ENCODE measurements around the gene TMEM233.
"Not testable (repeated sequence)": the region's sequence is repeated elsewhere in the genome, so short reads cannot be mapped to it uniquely, and the experiment has no call there.

TMEM233 gene

DNA sequence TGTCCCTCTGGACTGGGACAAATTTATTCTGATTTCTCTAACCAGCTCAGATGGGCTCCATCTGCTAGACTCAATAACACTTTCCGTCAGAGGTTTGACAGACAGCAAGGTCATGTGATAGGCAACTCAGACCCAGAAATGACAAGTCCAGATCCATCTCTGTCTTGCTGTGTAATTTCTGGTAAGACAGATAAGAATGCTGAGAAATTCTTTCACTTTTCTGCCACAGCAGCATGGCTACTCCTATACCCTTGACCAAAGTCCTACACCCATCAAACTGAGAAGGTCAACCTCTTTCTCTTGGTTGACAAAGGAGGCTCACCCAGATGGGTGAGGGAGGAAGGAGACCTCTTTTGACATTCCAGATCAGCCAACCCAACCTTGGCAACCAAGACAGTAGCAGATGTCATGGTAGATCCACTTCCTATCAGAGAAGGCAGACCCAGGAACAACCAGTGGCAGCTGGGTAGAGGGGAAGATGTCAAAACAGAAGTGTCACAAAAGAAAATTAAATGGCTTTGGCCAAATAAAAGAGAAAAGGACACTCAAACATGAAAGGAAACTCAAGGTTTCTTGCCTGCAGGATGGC is 37.5 kb downstream of the TMEM233 start:
- Histone ChIP-seq H3K9ac (ENCODE audit: low read length) (no peak overlapping the region), H3K9me3 (ENCODE audit: control insufficient read depth, low read length) (no peaks in the 10 kb centered on the region), H3K36me3 (ENCODE audit: control insufficient read depth, insufficient read depth, low read length, severe bottlenecking) (no peaks in the 10 kb centered on the region), H3K27me3 (replicated peaks; ENCODE audit: control insufficient read depth, insufficient read depth, low read length) (peaks cover 7% of the 10 kb centered on the region), H3K4me3 (ENCODE audit: low read length) (no peak overlapping the region), H3K4me1 (ENCODE audit: control insufficient read depth, insufficient read depth, low read length) (no peaks in the 10 kb centered on the region)
- no peak for DNase-seq (ENCODE audit: low read depth)

DNA sequence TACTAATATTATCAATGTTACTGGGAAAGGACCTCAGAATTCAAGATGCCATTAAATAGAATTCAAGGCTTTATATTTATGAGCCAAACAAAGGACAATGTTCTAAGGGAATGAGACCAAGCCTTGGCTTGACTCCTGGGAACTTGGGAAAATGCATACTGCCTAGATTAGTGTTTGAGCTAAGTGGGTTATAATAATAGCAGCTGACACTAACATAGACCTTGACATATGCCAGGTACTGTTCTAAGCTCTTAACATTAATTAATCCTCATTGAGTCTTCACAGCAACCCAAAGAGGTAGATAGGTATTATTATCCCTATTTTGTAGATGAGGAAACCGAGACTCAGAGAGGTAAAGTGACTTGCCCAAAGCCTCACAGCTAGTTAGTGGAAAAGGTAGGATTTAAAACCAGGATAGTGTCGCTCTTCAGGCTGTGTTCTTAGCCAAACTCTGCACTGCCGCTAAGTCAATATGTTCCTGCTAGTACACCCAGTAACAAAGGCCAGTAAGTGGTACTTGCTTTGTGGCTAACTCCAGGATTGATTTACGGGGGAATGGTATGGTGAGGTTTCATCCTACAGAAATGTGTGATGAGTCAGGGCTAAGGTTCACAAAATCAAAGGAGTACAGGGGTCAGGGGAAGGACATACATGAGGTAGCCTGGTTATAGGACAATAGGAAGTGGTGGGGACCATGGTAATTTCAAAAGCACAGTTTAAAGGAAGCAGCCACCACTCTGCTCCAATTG is 38.5 kb downstream of the TMEM233 start:
- no peak overlapping the region for H3K9ac ChIP-seq (ENCODE audit: low read length)
- no peaks in the 10 kb centered on the region for H3K4me1 ChIP-seq (ENCODE audit: control insufficient read depth, insufficient read depth, low read length)
- H3K36me3 ChIP-seq (ENCODE audit: control insufficient read depth, insufficient read depth, low read length, severe bottlenecking): no peaks in the 10 kb centered on the region
- peaks cover 7% of the 10 kb centered on the region for H3K27me3 ChIP-seq (replicated peaks; ENCODE audit: control insufficient read depth, insufficient read depth, low read length)
- no peak for DNase-seq (ENCODE audit: low read depth)
- H3K4me3 ChIP-seq (ENCODE audit: low read length): no peak overlapping the region
- H3K9me3 ChIP-seq (ENCODE audit: control insufficient read depth, low read length): no peaks in the 10 kb centered on the region

DNA sequence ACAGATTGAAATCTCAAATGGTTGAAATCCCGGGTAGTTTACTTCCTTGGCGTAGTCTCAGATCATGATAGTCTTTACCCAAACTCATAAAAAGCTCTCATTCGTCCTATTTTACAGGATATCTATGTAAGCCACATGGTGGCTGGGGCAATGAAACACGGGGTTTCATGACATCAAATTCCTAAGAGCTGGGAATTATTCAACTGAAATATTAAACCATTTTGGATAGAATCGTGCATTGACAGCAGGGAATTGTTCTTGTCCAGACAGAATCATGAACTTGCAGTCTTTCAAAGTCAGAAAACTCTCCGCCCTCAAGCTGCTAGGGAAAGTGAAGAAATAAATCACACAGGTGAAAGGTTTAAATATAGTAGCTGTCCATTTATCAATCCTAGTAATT is 41.2 kb downstream of the TMEM233 start:
- H3K4me1 ChIP-seq (ENCODE audit: control insufficient read depth, insufficient read depth, low read length): no peaks in the 10 kb centered on the region
- H3K36me3 ChIP-seq (ENCODE audit: control insufficient read depth, insufficient read depth, low read length, severe bottlenecking): no peaks in the 10 kb centered on the region
- no peak for DNase-seq (ENCODE audit: low read depth)
- H3K9me3 ChIP-seq (ENCODE audit: control insufficient read depth, low read length): no peaks in the 10 kb centered on the region
- H3K4me3 ChIP-seq (ENCODE audit: low read length): no peak overlapping the region
- no peak overlapping the region for H3K9ac ChIP-seq (ENCODE audit: low read length)
- peaks cover 7% of the 10 kb centered on the region for H3K27me3 ChIP-seq (replicated peaks; ENCODE audit: control insufficient read depth, insufficient read depth, low read length)

DNA sequence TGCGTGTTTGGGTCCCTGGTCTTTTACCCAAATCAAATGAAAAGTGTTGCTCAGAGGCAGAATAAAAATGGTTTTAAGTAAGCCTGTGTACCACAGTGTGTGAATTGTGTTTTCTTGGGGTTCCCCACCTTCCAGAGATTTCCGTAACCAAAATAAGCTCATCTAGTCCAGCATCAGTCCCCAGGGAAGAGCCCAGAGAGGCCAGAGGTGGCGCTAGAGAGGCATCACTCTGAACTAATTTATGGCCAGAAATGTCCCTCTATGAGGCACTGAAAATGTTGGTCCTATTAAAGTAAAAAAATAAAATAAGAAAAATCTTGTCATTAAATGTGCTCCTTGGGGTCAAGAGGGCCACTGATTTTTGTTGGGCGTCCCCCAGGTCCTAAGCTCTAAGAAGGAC is 49.4 kb downstream of the TMEM233 start:
- Histone ChIP-seq H3K4me3 (ENCODE audit: low read length) (no peak overlapping the region), H3K4me1 (ENCODE audit: control insufficient read depth, insufficient read depth, low read length) (no peaks in the 10 kb centered on the region), H3K9ac (ENCODE audit: low read length) (no peak overlapping the region), H3K27me3 (replicated peaks; ENCODE audit: control insufficient read depth, insufficient read depth, low read length) (peaks cover 5% of the 10 kb centered on the region), H3K36me3 (ENCODE audit: control insufficient read depth, insufficient read depth, low read length, severe bottlenecking) (no peaks in the 10 kb centered on the region), H3K9me3 (ENCODE audit: control insufficient read depth, low read length) (no peaks in the 10 kb centered on the region)
- DNase-seq (ENCODE audit: low read depth): no peak

DNA sequence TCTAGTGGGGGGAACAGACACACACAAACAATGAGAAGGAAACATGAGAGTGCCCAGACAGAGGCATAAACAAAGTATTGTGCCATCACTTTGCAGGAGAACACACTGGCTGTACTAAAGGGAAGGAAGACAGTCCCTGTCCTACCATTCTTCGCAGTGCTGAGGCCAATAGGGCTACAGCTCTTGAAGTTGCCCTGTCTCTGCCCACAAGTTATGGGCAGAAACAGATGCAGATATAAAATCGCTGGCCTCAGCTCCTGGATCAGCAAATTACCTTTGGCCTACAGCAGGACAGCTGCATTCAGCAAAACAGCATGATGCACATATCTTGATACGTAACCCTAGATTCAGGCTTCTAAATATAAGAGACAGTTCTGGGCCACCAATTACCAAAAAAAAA is 51.4 kb downstream of the TMEM233 start:
- no peak for DNase-seq (ENCODE audit: low read depth)
- Histone ChIP-seq H3K27me3 (replicated peaks; ENCODE audit: control insufficient read depth, insufficient read depth, low read length) (peaks cover 6% of the 10 kb centered on the region), H3K9ac (ENCODE audit: low read length) (no peak overlapping the region), H3K36me3 (ENCODE audit: control insufficient read depth, insufficient read depth, low read length, severe bottlenecking) (no peaks in the 10 kb centered on the region), H3K9me3 (ENCODE audit: control insufficient read depth, low read length) (no peaks in the 10 kb centered on the region), H3K4me3 (ENCODE audit: low read length) (no peak overlapping the region), H3K4me1 (ENCODE audit: control insufficient read depth, insufficient read depth, low read length) (no peaks in the 10 kb centered on the region)

DNA sequence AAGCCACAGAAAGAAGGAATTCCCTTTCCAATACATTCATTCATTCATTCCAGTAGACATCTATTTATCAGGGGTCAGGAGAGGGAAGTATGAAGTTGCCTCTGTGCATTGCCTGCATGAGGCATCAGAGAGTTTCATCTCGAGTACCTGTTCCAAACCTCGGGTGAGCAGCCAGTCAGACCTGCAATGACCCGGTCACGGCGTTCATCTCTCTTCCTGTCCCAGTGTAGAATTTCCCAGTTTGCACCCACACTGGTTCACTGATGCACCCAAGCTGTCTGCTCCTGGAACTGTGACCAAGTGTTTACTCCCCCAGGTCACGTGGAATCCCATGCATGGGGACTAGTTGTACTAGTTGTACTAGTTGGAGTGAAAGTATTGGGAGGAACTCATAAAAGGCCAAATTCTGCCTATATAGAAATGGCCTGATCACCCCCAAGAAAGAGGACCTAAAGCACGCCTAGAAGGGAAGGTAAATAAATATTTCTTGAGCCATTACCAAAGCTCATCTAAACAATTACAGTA is 52.0 kb downstream of the TMEM233 start:
- H3K9ac ChIP-seq (ENCODE audit: low read length): no peak overlapping the region
- H3K4me1 ChIP-seq (ENCODE audit: control insufficient read depth, insufficient read depth, low read length): no peaks in the 10 kb centered on the region
- H3K4me3 ChIP-seq (ENCODE audit: low read length): no peak overlapping the region
- no peaks in the 10 kb centered on the region for H3K9me3 ChIP-seq (ENCODE audit: control insufficient read depth, low read length)
- H3K36me3 ChIP-seq (ENCODE audit: control insufficient read depth, insufficient read depth, low read length, severe bottlenecking): no peaks in the 10 kb centered on the region
- DNase-seq (ENCODE audit: low read depth): no peak
- peaks cover 6% of the 10 kb centered on the region for H3K27me3 ChIP-seq (replicated peaks; ENCODE audit: control insufficient read depth, insufficient read depth, low read length)

DNA sequence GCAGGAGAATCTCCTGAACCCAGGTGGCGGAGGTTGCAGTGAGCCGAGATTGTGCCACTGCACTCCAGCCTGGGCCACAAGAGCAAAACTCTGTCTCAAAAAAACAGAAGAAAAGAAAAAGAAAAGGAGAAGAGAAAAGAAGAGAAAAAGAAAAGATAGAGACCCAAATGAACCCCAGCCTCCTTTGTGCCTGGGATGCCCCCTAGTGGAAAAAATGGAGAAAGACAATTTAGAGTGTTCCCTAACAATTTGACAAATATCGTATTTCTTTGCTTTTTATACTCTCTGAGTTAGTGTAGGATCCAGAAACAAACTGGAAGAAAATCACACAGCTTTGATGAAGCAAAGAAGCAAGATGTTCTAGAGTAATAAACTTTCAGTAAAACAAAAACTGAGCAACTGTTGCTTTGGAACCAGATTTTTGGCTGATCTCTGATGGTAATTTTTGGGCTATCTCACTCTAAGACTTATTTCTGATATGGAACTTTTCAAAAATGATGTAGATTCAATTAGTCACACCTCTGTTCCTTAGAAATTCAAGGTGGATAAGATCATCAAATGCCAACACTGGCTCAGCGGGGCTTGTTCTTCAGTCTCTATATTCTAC is 55.7 kb downstream of the TMEM233 start:
- Histone ChIP-seq H3K27me3 (replicated peaks; ENCODE audit: control insufficient read depth, insufficient read depth, low read length) (peaks cover 6% of the 10 kb centered on the region), H3K4me1 (ENCODE audit: control insufficient read depth, insufficient read depth, low read length) (no peaks in the 10 kb centered on the region), H3K4me3 (ENCODE audit: low read length) (no peak overlapping the region), H3K36me3 (ENCODE audit: control insufficient read depth, insufficient read depth, low read length, severe bottlenecking) (no peaks in the 10 kb centered on the region), H3K9ac (ENCODE audit: low read length) (no peak overlapping the region), H3K9me3 (ENCODE audit: control insufficient read depth, low read length) (peaks cover 14% of the 10 kb centered on the region)
- DNase-seq (ENCODE audit: low read depth): peak; percentile 10

DNA sequence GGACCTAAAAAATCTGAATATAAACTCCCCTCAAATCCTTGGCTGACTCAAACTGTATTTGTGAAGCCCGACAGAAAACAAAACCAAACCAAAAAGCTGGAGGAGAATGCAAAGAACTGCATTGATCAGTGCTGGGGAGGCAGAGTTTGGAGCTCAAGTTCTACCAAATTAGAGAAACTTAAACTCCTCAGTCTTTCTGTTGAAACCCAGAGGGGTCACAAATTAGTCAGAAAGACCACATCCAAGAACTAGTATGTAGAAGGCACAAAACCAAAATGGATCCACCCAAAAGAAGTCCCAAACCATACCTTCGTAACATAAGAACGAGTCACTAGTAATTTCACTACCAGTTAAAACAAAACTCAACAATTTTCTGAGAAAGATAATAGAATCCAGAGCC is 59.1 kb downstream of the TMEM233 start:
- DNase-seq (ENCODE audit: low read depth): no peak
- Histone ChIP-seq H3K4me3 (ENCODE audit: low read length) (no peak overlapping the region), H3K9ac (ENCODE audit: low read length) (no peak overlapping the region), H3K36me3 (ENCODE audit: control insufficient read depth, insufficient read depth, low read length, severe bottlenecking) (no peaks in the 10 kb centered on the region), H3K9me3 (ENCODE audit: control insufficient read depth, low read length) (peaks cover 15% of the 10 kb centered on the region), H3K27me3 (replicated peaks; ENCODE audit: control insufficient read depth, insufficient read depth, low read length) (peaks cover 3% of the 10 kb centered on the region), H3K4me1 (ENCODE audit: control insufficient read depth, insufficient read depth, low read length) (no peaks in the 10 kb centered on the region)

DNA sequence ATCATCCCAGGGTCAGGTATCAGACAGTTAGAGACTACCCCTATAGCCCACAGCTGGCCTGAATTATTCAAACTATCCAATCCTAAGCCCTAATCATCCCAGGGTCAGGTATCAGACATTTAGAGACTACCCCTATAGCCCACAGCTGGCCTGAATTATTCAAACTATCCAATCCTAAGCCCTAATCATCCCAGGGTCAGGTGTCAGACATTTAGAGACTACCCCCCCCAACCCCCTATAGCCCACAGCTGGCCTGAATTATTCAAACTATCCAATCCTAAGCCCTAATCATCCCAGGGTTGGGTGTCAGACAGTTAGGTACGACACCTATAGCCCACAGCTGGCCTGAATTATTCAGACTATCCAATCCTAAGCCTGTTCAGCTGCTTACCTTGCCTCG is 63.4 kb downstream of the TMEM233 start:
- H3K4me3 ChIP-seq (ENCODE audit: low read length); H3K36me3 ChIP-seq (ENCODE audit: control insufficient read depth, insufficient read depth, low read length, severe bottlenecking); H3K9ac ChIP-seq (ENCODE audit: low read length); H3K4me1 ChIP-seq (ENCODE audit: control insufficient read depth, insufficient read depth, low read length); H3K27me3 ChIP-seq (replicated peaks; ENCODE audit: control insufficient read depth, insufficient read depth, low read length); DNase-seq (ENCODE audit: low read depth): not testable (repeated sequence)
- peaks cover 15% of the 10 kb centered on the region for H3K9me3 ChIP-seq (ENCODE audit: control insufficient read depth, low read length)

DNA sequence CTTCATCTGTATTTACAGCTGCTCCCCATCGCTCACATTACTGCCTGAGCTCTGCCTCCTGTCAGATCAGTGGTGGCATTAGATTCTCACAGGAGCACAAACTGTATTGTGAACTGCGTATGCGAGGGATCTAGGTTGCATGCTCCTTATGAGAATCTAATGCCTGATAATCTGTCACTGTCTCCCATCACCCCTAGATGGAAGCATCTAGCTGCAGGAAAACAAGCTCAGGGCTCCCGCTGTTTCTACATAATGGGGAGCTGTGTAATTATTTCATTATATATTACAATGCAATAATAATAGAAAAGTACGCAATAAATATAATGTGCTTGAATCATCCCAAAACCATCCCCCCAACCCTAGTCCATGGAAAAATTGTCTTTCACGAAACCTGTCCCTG is 64.6 kb downstream of the TMEM233 start:
- H3K9me3 ChIP-seq (ENCODE audit: control insufficient read depth, low read length); H3K9ac ChIP-seq (ENCODE audit: low read length); H3K36me3 ChIP-seq (ENCODE audit: control insufficient read depth, insufficient read depth, low read length, severe bottlenecking); H3K4me3 ChIP-seq (ENCODE audit: low read length); DNase-seq (ENCODE audit: low read depth); H3K27me3 ChIP-seq (replicated peaks; ENCODE audit: control insufficient read depth, insufficient read depth, low read length); H3K4me1 ChIP-seq (ENCODE audit: control insufficient read depth, insufficient read depth, low read length): not testable (repeated sequence)

DNA sequence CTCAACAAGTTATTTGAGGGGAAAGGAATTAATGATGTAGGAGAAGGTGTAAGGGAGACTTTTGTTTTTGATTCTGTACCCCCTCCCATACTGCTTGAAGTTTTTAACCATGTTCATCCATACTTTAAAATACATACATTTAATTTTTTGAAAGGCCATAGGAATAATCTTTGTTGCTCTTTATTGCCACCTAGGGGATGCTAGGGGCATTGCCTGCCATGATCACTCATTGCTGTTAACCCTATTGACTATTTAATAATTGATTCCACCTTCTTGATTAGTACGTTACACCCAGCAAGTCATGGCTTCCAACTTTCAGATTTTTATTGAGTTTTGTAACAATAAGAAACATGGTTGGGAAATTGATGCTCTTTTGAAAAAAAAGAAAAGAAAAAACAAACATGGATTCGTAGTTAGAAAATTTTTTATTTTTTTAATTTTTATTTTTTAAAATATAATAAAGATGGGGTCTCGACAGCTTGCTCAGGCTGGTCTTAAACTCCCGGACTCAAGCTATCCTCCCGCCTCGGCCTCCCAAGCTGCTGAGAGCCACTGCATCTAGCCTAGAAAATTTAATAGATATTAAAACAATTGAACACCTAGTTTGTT is 65.8 kb downstream of the TMEM233 start:
- no peak overlapping the region for H3K4me3 ChIP-seq (ENCODE audit: low read length)
- DNase-seq (ENCODE audit: low read depth): peak; percentile 71
- no peaks in the 10 kb centered on the region for H3K36me3 ChIP-seq (ENCODE audit: control insufficient read depth, insufficient read depth, low read length, severe bottlenecking)
- no peaks in the 10 kb centered on the region for H3K4me1 ChIP-seq (ENCODE audit: control insufficient read depth, insufficient read depth, low read length)
- H3K9ac ChIP-seq (ENCODE audit: low read length): no peak overlapping the region
- no peaks in the 10 kb centered on the region for H3K27me3 ChIP-seq (replicated peaks; ENCODE audit: control insufficient read depth, insufficient read depth, low read length)
- peaks cover under 1% of the 10 kb centered on the region for H3K9me3 ChIP-seq (ENCODE audit: control insufficient read depth, low read length)

All from adipocyte (in vitro differentiated cells).